WTC11 (cell line): Measurements from ENCODE around the gene BABAM2. TPM values are rescaled to one million over a fixed set of nuclear protein-coding genes. Genes with fewer than 3 reads are reported as not detected.

Experiments
- ATAC-seq: fragments of 200-7000 bp; cut with Tn5 transposase; 2 replicates; pipeline ENCODE4 v1.10.0; 2021; ENCODE audit warnings: mild to moderate bottlenecking, moderate library complexity
- CTCF ChIA-PET: fragments of 300-600 bp; sonication (Branson Sonifier 250); formaldehyde crosslinking; loops from one replicate; lab custom pipeline; 2021; ENCODE audit warnings: antibody characterized with exemption; lab: Charles Lee
- POLR2A ChIA-PET: fragments of 350-600 bp; sonication (Branson Sonifier 250); formaldehyde crosslinking; loops from one replicate; lab custom pipeline; 2021; ENCODE audit warnings: antibody characterized with exemption; lab: Charles Lee
- DNase-seq: peaks from one replicate; pipeline ENCODE4 v3.0.0; 2021; ENCODE audit warnings: low spot score
- H3K27ac Mint-ChIP-seq: 2 replicates; pipeline ENCODE4 v1.8.0; 2021; ENCODE audit warnings: mixed read lengths
- H3K27me3 Mint-ChIP-seq: 2 replicates; pipeline ENCODE4 v1.8.0; 2021; ENCODE audit warnings: low read depth, mild to moderate bottlenecking, moderate library complexity, mixed read lengths
- H3K36me3 Mint-ChIP-seq: 2 replicates; pipeline ENCODE4 v1.8.0; 2021; ENCODE audit warnings: mixed read lengths
- H3K4me1 Mint-ChIP-seq: 2 replicates; pipeline ENCODE4 v1.8.0; 2022; ENCODE audit warnings: mixed read lengths
- H3K4me3 Mint-ChIP-seq: 2 replicates; pipeline ENCODE4 v1.8.0; 2021; ENCODE audit warnings: mild to moderate bottlenecking, moderate library complexity, mixed read lengths
- H3K9me3 Mint-ChIP-seq: 2 replicates; pipeline ENCODE4 v1.8.0; 2021; ENCODE audit warnings: mixed read lengths
- ATF1 ChIP-seq: sonication (generic); formaldehyde crosslinking; IDR thresholded peaks from 2 replicates; pipeline ENCODE4 v1.8.1; 2023; ENCODE audit warnings: mild to moderate bottlenecking, moderate library complexity, missing genetic modification reagents
- EMX1 ChIP-seq: fragments of 250-450 bp; sonication (Bioruptor Pico); IDR thresholded peaks from 2 replicates; pipeline ENCODE4 v1.8.0; 2021; ENCODE audit warnings: mild to moderate bottlenecking
- GRHL2 ChIP-seq: fragments of 250-450 bp; sonication (Bioruptor Pico); IDR thresholded peaks from 2 replicates; pipeline ENCODE4 v1.8.0; 2022; ENCODE audit warnings: mild to moderate bottlenecking, moderate library complexity; ENCODE audit not compliant: insufficient replicate concordance, severe bottlenecking
- NFYB ChIP-seq: sonication (generic); formaldehyde crosslinking; conservative IDR thresholded peaks from 2 replicates; pipeline ENCODE4 v1.8.0; 2022; ENCODE audit warnings: low read depth, missing genetic modification reagents
- NR2C2 ChIP-seq: sonication (generic); formaldehyde crosslinking; IDR thresholded peaks from 2 replicates; pipeline ENCODE4 v1.8.0; 2022; ENCODE audit warnings: mild to moderate bottlenecking, missing genetic modification reagents
- RELA ChIP-seq: sonication (generic); formaldehyde crosslinking; IDR thresholded peaks from 2 replicates; pipeline ENCODE4 v1.8.1; 2022; ENCODE audit warnings: missing genetic modification reagents, mild to moderate bottlenecking, borderline replicate concordance
- SMAD3 ChIP-seq: sonication (generic); formaldehyde crosslinking; IDR thresholded peaks from 2 replicates; pipeline ENCODE4 v1.8.0; 2022; ENCODE audit warnings: missing genetic modification reagents, mild to moderate bottlenecking, borderline replicate concordance
- SOX15 ChIP-seq: fragments of 250-450 bp; sonication (Bioruptor Pico); IDR thresholded peaks from 2 replicates; pipeline ENCODE4 v1.9.0; 2021; ENCODE audit warnings: mild to moderate bottlenecking
- TEAD1 ChIP-seq: sonication (generic); formaldehyde crosslinking; IDR thresholded peaks from 2 replicates; pipeline ENCODE4 v1.8.0; 2022; ENCODE audit warnings: mild to moderate bottlenecking, missing genetic modification reagents
- ZBTB21 ChIP-seq: sonication (generic); formaldehyde crosslinking; IDR thresholded peaks from 2 replicates; pipeline ENCODE4 v1.8.1; 2023; ENCODE audit warnings: mild to moderate bottlenecking, missing genetic modification reagents, borderline replicate concordance
- ZNF219 ChIP-seq: sonication (generic); formaldehyde crosslinking; IDR thresholded peaks from 2 replicates; pipeline ENCODE4 v1.8.0; 2023; ENCODE audit warnings: missing genetic modification reagents, mild to moderate bottlenecking, borderline replicate concordance
- ZNF396 ChIP-seq: fragments of 250-450 bp; sonication (Bioruptor Pico); IDR thresholded peaks from 2 replicates; pipeline ENCODE4 v1.8.0; 2021; ENCODE audit warnings: mild to moderate bottlenecking, moderate library complexity, borderline replicate concordance
- ZNF416 ChIP-seq: fragments of 250-450 bp; sonication (Bioruptor Pico); IDR thresholded peaks from 2 replicates; pipeline ENCODE4 v1.9.0; 2021; ENCODE audit warnings: mild to moderate bottlenecking, inconsistent platforms
- total RNA-seq: library from RNA; stranded (reverse); gene quantifications from 3 replicates; pipeline ENCODE4 v1.2.3, GENCODE V29; 2021
- TF ChIP-seq, protein P1 (sequence below): sonication (generic); formaldehyde crosslinking; IDR thresholded peaks from 2 replicates; pipeline ENCODE4 v1.8.0; 2022; ENCODE audit warnings: mild to moderate bottlenecking, missing genetic modification reagents
- TF ChIP-seq, protein P2 (sequence below): sonication (generic); formaldehyde crosslinking; IDR thresholded peaks from 2 replicates; pipeline ENCODE4 v1.8.1; 2023; ENCODE audit warnings: mild to moderate bottlenecking, missing genetic modification reagents, moderate library complexity
- TF ChIP-seq, protein P3 (sequence below): sonication (generic); formaldehyde crosslinking; IDR thresholded peaks from 2 replicates; pipeline ENCODE4 v1.8.0; 2022; ENCODE audit warnings: missing genetic modification reagents
- TF ChIP-seq, protein P4 (sequence below): sonication (generic); formaldehyde crosslinking; IDR thresholded peaks from 2 replicates; pipeline ENCODE4 v1.8.0; 2022; ENCODE audit warnings: mild to moderate bottlenecking, missing genetic modification reagents
- TF ChIP-seq, protein P5 (sequence below): fragments of 250-450 bp; sonication (Bioruptor Pico); IDR thresholded peaks from 2 replicates; pipeline ENCODE4 v1.9.0; 2021; ENCODE audit warnings: mild to moderate bottlenecking
- TF ChIP-seq, protein P6 (sequence below): sonication (generic); formaldehyde crosslinking; conservative IDR thresholded peaks from 2 replicates; pipeline ENCODE4 v1.8.1; 2023; ENCODE audit warnings: mild to moderate bottlenecking, low read depth, missing genetic modification reagents, moderate library complexity

BABAM2 gene
- total RNA-seq, 1 experiment from 2014 or later = 16.5 TPM

DNA sequence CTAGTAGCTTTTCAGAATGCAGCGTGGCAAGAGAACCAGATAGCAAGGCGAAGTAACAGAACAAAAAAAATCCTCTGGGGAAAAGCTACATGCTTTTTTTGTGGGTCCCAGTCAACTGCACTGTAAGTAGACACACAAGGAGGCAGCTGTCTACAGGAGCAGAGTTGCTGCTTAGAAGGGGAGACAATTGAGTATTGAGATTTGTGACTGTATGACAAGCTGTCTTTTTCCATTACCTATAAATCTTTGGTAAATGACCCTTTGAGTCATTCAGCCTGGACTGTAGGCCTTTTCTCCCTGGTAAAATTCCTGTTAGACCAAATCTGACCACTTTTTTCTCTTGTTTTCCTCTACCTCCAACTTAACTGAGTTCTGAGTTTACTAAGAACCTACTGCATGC, 358.0 kb downstream of the BABAM2 start:
- ATAC-seq (no peak), DNase-seq (no peak)
- Mint-ChIP-seq H3K27me3 (no peaks in the 10 kb centered on the region), H3K9me3 (no peaks in the 10 kb centered on the region), H3K4me3 (no peak overlapping the region), H3K36me3 (no peaks in the 10 kb centered on the region), H3K27ac (no peak overlapping the region; the same call in 1 of the 2 replicates), H3K4me1 (peaks cover 16% of the 10 kb centered on the region)
- CTCF ChIA-PET = interaction anchor here (0.7 kb wide), 1 partner anchor 18 kb away, joined by 3 read pairs; no protein-coding TSS in a partner anchor
- POLR2A ChIA-PET = interaction anchor here (0.6 kb wide), 1 partner anchor 143 kb away, joined by 3 read pairs; no protein-coding TSS in a partner anchor
- no peak for TF ChIP-seq SOX15 (CRISPR knock-in tag)
- TF ChIP-seq, protein P1, sequence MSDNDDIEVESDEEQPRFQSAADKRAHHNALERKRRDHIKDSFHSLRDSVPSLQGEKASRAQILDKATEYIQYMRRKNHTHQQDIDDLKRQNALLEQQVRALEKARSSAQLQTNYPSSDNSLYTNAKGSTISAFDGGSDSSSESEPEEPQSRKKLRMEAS (CRISPR knock-in tag) = no peak
- no peak for TF ChIP-seq TEAD1 (CRISPR knock-in tag)
- TF ChIP-seq ZBTB21 (CRISPR knock-in tag) = no peak
- no peak for TF ChIP-seq SMAD3 (CRISPR knock-in tag)
- TF ChIP-seq NFYB (CRISPR knock-in tag) = no peak
- TF ChIP-seq RELA (CRISPR knock-in tag) = no peak
- TF ChIP-seq, protein P2, sequence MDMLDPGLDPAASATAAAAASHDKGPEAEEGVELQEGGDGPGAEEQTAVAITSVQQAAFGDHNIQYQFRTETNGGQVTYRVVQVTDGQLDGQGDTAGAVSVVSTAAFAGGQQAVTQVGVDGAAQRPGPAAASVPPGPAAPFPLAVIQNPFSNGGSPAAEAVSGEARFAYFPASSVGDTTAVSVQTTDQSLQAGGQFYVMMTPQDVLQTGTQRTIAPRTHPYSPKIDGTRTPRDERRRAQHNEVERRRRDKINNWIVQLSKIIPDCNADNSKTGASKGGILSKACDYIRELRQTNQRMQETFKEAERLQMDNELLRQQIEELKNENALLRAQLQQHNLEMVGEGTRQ (CRISPR knock-in tag) = no peak
- TF ChIP-seq, protein P3, sequence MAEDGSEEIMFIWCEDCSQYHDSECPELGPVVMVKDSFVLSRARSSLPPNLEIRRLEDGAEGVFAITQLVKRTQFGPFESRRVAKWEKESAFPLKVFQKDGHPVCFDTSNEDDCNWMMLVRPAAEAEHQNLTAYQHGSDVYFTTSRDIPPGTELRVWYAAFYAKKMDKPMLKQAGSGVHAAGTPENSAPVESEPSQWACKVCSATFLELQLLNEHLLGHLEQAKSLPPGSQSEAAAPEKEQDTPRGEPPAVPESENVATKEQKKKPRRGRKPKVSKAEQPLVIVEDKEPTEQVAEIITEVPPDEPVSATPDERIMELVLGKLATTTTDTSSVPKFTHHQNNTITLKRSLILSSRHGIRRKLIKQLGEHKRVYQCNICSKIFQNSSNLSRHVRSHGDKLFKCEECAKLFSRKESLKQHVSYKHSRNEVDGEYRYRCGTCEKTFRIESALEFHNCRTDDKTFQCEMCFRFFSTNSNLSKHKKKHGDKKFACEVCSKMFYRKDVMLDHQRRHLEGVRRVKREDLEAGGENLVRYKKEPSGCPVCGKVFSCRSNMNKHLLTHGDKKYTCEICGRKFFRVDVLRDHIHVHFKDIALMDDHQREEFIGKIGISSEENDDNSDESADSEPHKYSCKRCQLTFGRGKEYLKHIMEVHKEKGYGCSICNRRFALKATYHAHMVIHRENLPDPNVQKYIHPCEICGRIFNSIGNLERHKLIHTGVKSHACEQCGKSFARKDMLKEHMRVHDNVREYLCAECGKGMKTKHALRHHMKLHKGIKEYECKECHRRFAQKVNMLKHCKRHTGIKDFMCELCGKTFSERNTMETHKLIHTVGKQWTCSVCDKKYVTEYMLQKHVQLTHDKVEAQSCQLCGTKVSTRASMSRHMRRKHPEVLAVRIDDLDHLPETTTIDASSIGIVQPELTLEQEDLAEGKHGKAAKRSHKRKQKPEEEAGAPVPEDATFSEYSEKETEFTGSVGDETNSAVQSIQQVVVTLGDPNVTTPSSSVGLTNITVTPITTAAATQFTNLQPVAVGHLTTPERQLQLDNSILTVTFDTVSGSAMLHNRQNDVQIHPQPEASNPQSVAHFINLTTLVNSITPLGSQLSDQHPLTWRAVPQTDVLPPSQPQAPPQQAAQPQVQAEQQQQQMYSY (CRISPR knock-in tag) = no peak
- TF ChIP-seq, protein P4, sequence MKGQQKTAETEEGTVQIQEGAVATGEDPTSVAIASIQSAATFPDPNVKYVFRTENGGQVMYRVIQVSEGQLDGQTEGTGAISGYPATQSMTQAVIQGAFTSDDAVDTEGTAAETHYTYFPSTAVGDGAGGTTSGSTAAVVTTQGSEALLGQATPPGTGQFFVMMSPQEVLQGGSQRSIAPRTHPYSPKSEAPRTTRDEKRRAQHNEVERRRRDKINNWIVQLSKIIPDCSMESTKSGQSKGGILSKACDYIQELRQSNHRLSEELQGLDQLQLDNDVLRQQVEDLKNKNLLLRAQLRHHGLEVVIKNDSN = no peak
- no peak for TF ChIP-seq ZNF396 (CRISPR knock-in tag)
- TF ChIP-seq NR2C2 = no peak
- TF ChIP-seq ATF1 (CRISPR knock-in tag) = no peak
- TF ChIP-seq GRHL2 (CRISPR knock-in tag) = no peak
- TF ChIP-seq, protein P5, sequence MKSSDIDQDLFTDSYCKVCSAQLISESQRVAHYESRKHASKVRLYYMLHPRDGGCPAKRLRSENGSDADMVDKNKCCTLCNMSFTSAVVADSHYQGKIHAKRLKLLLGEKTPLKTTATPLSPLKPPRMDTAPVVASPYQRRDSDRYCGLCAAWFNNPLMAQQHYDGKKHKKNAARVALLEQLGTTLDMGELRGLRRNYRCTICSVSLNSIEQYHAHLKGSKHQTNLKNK = no peak
- no peak for TF ChIP-seq ZNF416 (CRISPR knock-in tag)
- no peak for TF ChIP-seq ZNF219 (CRISPR knock-in tag)
- TF ChIP-seq, protein P6, sequence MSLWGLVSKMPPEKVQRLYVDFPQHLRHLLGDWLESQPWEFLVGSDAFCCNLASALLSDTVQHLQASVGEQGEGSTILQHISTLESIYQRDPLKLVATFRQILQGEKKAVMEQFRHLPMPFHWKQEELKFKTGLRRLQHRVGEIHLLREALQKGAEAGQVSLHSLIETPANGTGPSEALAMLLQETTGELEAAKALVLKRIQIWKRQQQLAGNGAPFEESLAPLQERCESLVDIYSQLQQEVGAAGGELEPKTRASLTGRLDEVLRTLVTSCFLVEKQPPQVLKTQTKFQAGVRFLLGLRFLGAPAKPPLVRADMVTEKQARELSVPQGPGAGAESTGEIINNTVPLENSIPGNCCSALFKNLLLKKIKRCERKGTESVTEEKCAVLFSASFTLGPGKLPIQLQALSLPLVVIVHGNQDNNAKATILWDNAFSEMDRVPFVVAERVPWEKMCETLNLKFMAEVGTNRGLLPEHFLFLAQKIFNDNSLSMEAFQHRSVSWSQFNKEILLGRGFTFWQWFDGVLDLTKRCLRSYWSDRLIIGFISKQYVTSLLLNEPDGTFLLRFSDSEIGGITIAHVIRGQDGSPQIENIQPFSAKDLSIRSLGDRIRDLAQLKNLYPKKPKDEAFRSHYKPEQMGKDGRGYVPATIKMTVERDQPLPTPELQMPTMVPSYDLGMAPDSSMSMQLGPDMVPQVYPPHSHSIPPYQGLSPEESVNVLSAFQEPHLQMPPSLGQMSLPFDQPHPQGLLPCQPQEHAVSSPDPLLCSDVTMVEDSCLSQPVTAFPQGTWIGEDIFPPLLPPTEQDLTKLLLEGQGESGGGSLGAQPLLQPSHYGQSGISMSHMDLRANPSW (CRISPR knock-in tag) = no peak
- no peak for TF ChIP-seq EMX1 (CRISPR knock-in tag)
